Central memory CD4-positive, alpha-beta T cell (primary cell): ENCODE measurements around the gene LYZL6.

Source experiments
- DNase-seq: peaks from one replicate; pipeline ENCODE4 v3.0.0; 2022
- total RNA-seq, 3 experiments: gene quantifications; one replicate each; lab custom pipeline; 2026; lab: John Stamatoyannopoulos, UW

Gene LYZL6
- 0 reads per million in 3 experiments for total RNA-seq

GRCh38 chr17:35943537-35943936 lies at the start of gene LYZL6:
LYZL6 (minus strand) TSS chr17:35943713; CDS start chr17:35939356, 4,357 bp downstream.
- DNase-seq, result no peak

GRCh38 chr17:35991075-35991474 lies 47.6 kb upstream of the LYZL6 start:
- DNase-seq, result no peak

GRCh38 chr17:35988164-35988563 lies 44.7 kb upstream of the LYZL6 start:
- DNase-seq, result no peak

GRCh38 chr17:35986643-35987042 lies 43.1 kb upstream of the LYZL6 start, which contains the start of gene CCL14:
CCL14 (minus strand) TSS chr17:35986729; CDS start chr17:35986649, 80 bp downstream.
- no peak for DNase-seq

- DNase-seq, result no peak
Measured at GRCh38 chr17:35984140-35984539, 40.6 kb upstream of the LYZL6 start.

- no peak for DNase-seq
Measured at GRCh38 chr17:35982409-35983191, 39.1 kb upstream of the LYZL6 start.

- no peak for DNase-seq
Measured at GRCh38 chr17:35981908-35982330, 38.4 kb upstream of the LYZL6 start.

GRCh38 chr17:35981246-35981645 lies 37.7 kb upstream of the LYZL6 start, which contains the start of gene CCL16:
CCL16 (minus strand) TSS chr17:35981497; CDS start chr17:35981420, 77 bp downstream.
- no peak for DNase-seq

GRCh38 chr17:35978346-35978745 lies 34.8 kb upstream of the LYZL6 start:
- DNase-seq, result no peak

- no peak for DNase-seq
Measured at GRCh38 chr17:35977509-35977908, 34.0 kb upstream of the LYZL6 start.

- no peak for DNase-seq
Measured at GRCh38 chr17:35973333-35974260, 30.1 kb upstream of the LYZL6 start.

GRCh38 chr17:35972945-35973332 lies 29.4 kb upstream of the LYZL6 start:
- DNase-seq, result no peak

- DNase-seq, result no peak
Measured at GRCh38 chr17:35972535-35972934, 29.0 kb upstream of the LYZL6 start.

GRCh38 chr17:35972066-35972465 lies 28.6 kb upstream of the LYZL6 start:
- DNase-seq, result no peak

- peak; percentile 39 for DNase-seq
Measured at GRCh38 chr17:35969558-35970380, 26.3 kb upstream of the LYZL6 start.

- DNase-seq, result no peak
Measured at GRCh38 chr17:35968520-35969054, 25.1 kb upstream of the LYZL6 start.

GRCh38 chr17:35965272-35965671 lies 21.8 kb upstream of the LYZL6 start:
- no peak for DNase-seq

- no peak for DNase-seq
Measured at GRCh38 chr17:35963663-35964062, 20.1 kb upstream of the LYZL6 start.

- DNase-seq, result no peak
Measured at GRCh38 chr17:35953720-35954119, 10.2 kb upstream of the LYZL6 start.

- DNase-seq, result no peak
Measured at GRCh38 chr17:35949401-35949800, 5.9 kb upstream of the LYZL6 start.

GRCh38 chr17:35948092-35948491 lies 4.6 kb upstream of the LYZL6 start:
- DNase-seq, result no peak

- peak; percentile 4 for DNase-seq
Measured at GRCh38 chr17:35947156-35947585, 3.7 kb upstream of the LYZL6 start.
